WTC11 (cell line): ENCODE data around the gene UGT2B10. TPM values are rescaled to one million over a fixed set of nuclear protein-coding genes. Genes with fewer than 3 reads are reported as not detected.

Experiments
- ATAC-seq: fragments of 200-7000 bp; cut with Tn5 transposase; 2 replicates; pipeline ENCODE4 v1.10.0; 2021; ENCODE audit warnings: mild to moderate bottlenecking, moderate library complexity
- CTCF ChIA-PET: fragments of 300-600 bp; sonication (Branson Sonifier 250); formaldehyde crosslinking; loops from one replicate; lab custom pipeline; 2021; ENCODE audit warnings: antibody characterized with exemption; lab: Charles Lee
- POLR2A ChIA-PET: fragments of 350-600 bp; sonication (Branson Sonifier 250); formaldehyde crosslinking; loops from one replicate; lab custom pipeline; 2021; ENCODE audit warnings: antibody characterized with exemption; lab: Charles Lee
- DNase-seq: peaks from one replicate; pipeline ENCODE4 v3.0.0; 2021; ENCODE audit warnings: low spot score
- H3K27ac Mint-ChIP-seq: 2 replicates; pipeline ENCODE4 v1.8.0; 2021; ENCODE audit warnings: mixed read lengths
- H3K27me3 Mint-ChIP-seq: 2 replicates; pipeline ENCODE4 v1.8.0; 2021; ENCODE audit warnings: low read depth, mild to moderate bottlenecking, moderate library complexity, mixed read lengths
- H3K36me3 Mint-ChIP-seq: 2 replicates; pipeline ENCODE4 v1.8.0; 2021; ENCODE audit warnings: mixed read lengths
- H3K4me1 Mint-ChIP-seq: 2 replicates; pipeline ENCODE4 v1.8.0; 2022; ENCODE audit warnings: mixed read lengths
- H3K4me3 Mint-ChIP-seq: 2 replicates; pipeline ENCODE4 v1.8.0; 2021; ENCODE audit warnings: mild to moderate bottlenecking, moderate library complexity, mixed read lengths
- H3K9me3 Mint-ChIP-seq: 2 replicates; pipeline ENCODE4 v1.8.0; 2021; ENCODE audit warnings: mixed read lengths
- CBFB ChIP-seq: sonication (generic); formaldehyde crosslinking; IDR thresholded peaks from 2 replicates; pipeline ENCODE4 v1.8.1; 2022; ENCODE audit warnings: mild to moderate bottlenecking, low read depth, missing genetic modification reagents
- CDX4 ChIP-seq: fragments of 250-450 bp; sonication (Bioruptor Pico); IDR thresholded peaks from 2 replicates; pipeline ENCODE4 v1.9.0; 2021; ENCODE audit warnings: moderate library complexity, mild to moderate bottlenecking, inconsistent platforms, borderline replicate concordance
- CREB1 ChIP-seq: sonication (generic); formaldehyde crosslinking; IDR thresholded peaks from 2 replicates; pipeline ENCODE4 v1.8.0; 2023; ENCODE audit warnings: mild to moderate bottlenecking, missing genetic modification reagents
- E2F1 ChIP-seq: sonication (generic); formaldehyde crosslinking; IDR thresholded peaks from 2 replicates; pipeline ENCODE4 v1.8.0; 2022; ENCODE audit warnings: mild to moderate bottlenecking, missing genetic modification reagents
- FOXK1 ChIP-seq: sonication (generic); formaldehyde crosslinking; IDR thresholded peaks from 2 replicates; pipeline ENCODE4 v1.8.0; 2022; ENCODE audit warnings: mild to moderate bottlenecking, moderate library complexity, missing genetic modification reagents
- GABPB1 ChIP-seq: sonication (generic); formaldehyde crosslinking; IDR thresholded peaks from 2 replicates; pipeline ENCODE4 v1.8.1; 2023; ENCODE audit warnings: mild to moderate bottlenecking, missing genetic modification reagents
- MAX ChIP-seq: sonication (generic); formaldehyde crosslinking; IDR thresholded peaks from 2 replicates; pipeline ENCODE4 v1.8.0; 2022; ENCODE audit warnings: mild to moderate bottlenecking, missing genetic modification reagents
- MLX ChIP-seq: sonication (generic); formaldehyde crosslinking; IDR thresholded peaks from 2 replicates; pipeline ENCODE4 v1.8.1; 2023; ENCODE audit warnings: mild to moderate bottlenecking, missing genetic modification reagents, moderate library complexity
- NR2C2 ChIP-seq: sonication (generic); formaldehyde crosslinking; IDR thresholded peaks from 2 replicates; pipeline ENCODE4 v1.8.0; 2022; ENCODE audit warnings: mild to moderate bottlenecking, missing genetic modification reagents
- PRDM15 ChIP-seq: sonication (generic); formaldehyde crosslinking; IDR thresholded peaks from 2 replicates; pipeline ENCODE4 v1.8.0; 2022; ENCODE audit warnings: missing genetic modification reagents
- PREB ChIP-seq: sonication (generic); formaldehyde crosslinking; IDR thresholded peaks from 2 replicates; pipeline ENCODE4 v1.8.1; 2022; ENCODE audit warnings: mild to moderate bottlenecking, missing genetic modification reagents, moderate library complexity, borderline replicate concordance
- ZBTB21 ChIP-seq: sonication (generic); formaldehyde crosslinking; IDR thresholded peaks from 2 replicates; pipeline ENCODE4 v1.8.1; 2023; ENCODE audit warnings: mild to moderate bottlenecking, missing genetic modification reagents, borderline replicate concordance
- ZNF263 ChIP-seq: sonication (generic); formaldehyde crosslinking; IDR thresholded peaks from 2 replicates; pipeline ENCODE4 v1.8.1; 2022; ENCODE audit warnings: low read depth, mild to moderate bottlenecking, moderate library complexity, missing genetic modification reagents
- ZNF423 ChIP-seq: fragments of 250-450 bp; sonication (Bioruptor Pico); IDR thresholded peaks from 2 replicates; pipeline ENCODE4 v2.1.2; 2022; ENCODE audit warnings: mild to moderate bottlenecking, moderate library complexity
- ZNF532 ChIP-seq: fragments of 250-450 bp; sonication (Bioruptor Pico); IDR thresholded peaks from 2 replicates; pipeline ENCODE4 v1.9.0; 2021; ENCODE audit warnings: mild to moderate bottlenecking, borderline replicate concordance
- ZSCAN18 ChIP-seq: fragments of 250-450 bp; sonication (Bioruptor Pico); IDR thresholded peaks from 2 replicates; pipeline ENCODE4 v2.1.2; 2022; ENCODE audit warnings: mild to moderate bottlenecking, moderate library complexity
- total RNA-seq: library from RNA; stranded (reverse); gene quantifications from 3 replicates; pipeline ENCODE4 v1.2.3, GENCODE V29; 2021

Gene UGT2B10
- total RNA-seq, 1 experiment from 2014 or later, result 0.17 TPM

GRCh38 chr4:68850293-68850692, 34.5 kb downstream of the UGT2B10 start (continued):
- no peak for TF ChIP-seq PRDM15 (CRISPR knock-in tag)
- TF ChIP-seq CBFB (CRISPR knock-in tag), result no peak
- TF ChIP-seq MAX (CRISPR knock-in tag), result no peak
- no peak for TF ChIP-seq ZNF423
- TF ChIP-seq ZSCAN18 (CRISPR knock-in tag), result no peak
- no peak for TF ChIP-seq ZNF532 (CRISPR knock-in tag)
- no peak for TF ChIP-seq ZBTB21
- TF ChIP-seq, all 79 proteins: peak for 0

GRCh38 chr4:68855771-68856170, 40.0 kb downstream of the UGT2B10 start:
- no peaks in the 10 kb centered on the region for H3K4me1 Mint-ChIP-seq
- H3K27ac Mint-ChIP-seq, result no peak overlapping the region
- peaks cover 38% of the 10 kb centered on the region for H3K9me3 Mint-ChIP-seq
- ChIA-PET POLR2A (no interaction called here), CTCF (no interaction called here)
- peaks cover 13% of the 10 kb centered on the region for H3K36me3 Mint-ChIP-seq
- H3K4me3 Mint-ChIP-seq, result no peak overlapping the region
- DNase-seq (no peak), ATAC-seq (no peak)
- H3K27me3 Mint-ChIP-seq, result no peaks in the 10 kb centered on the region; the same call in 1 of the 2 replicates
- TF ChIP-seq E2F1 (CRISPR knock-in tag) (no peak), PREB (CRISPR knock-in tag) (no peak), NR2C2 (CRISPR knock-in tag) (no peak), FOXK1 (CRISPR knock-in tag) (no peak), PRDM15 (CRISPR knock-in tag) (no peak), ZNF263 (no peak), CDX4 (CRISPR knock-in tag) (no peak), MLX (CRISPR knock-in tag) (no peak), GABPB1 (CRISPR knock-in tag) (no peak), CREB1 (no peak)
